ENCODE data around the gene GNPNAT1.
"Not testable (repeated sequence)": the region's sequence is repeated elsewhere in the genome, so short reads cannot be mapped to it uniquely, and the experiment has no call there.

Gene GNPNAT1

DNA sequence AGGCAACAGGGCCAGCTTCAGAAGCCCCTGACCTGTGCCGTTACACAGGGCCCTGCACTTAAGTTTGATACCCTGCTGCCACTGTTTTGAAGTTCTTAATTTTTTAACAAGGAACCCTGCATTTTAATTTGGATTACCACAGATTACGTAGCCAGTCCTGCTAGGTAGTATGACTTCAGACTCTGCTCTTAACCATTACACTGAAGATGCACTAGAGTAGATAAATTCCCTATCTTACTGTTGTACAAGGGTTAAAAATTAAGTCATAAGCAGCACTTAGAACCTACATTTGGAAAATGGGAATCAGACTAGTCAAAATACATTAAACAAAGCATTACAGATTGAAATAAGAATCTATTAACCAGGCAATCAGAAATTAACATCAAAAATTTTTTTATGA lies 2.3 kb downstream of the GNPNAT1 start:
- DNase-seq, result no peak

DNA sequence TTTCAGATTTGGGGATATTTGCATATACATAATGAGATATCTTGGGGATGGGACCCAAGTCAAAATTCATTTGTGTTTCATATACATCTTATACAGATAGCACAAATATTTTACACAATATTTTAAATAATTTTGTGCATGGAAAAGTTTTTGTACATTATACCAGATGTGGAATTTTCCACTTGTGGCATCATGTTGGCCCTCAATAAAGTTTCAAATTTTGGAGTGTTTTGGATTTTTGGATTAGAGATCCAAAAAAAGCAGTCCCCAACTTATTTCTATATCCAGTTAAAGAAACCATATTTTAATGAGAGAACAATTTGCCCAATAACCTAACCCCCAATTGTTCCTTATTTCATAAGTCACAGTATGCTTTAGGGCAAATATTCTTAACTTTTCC lies 4.5 kb downstream of the GNPNAT1 start:
- DNase-seq, result no peak

- no peak for DNase-seq
Measured at GRCh38 chr14:52783206-52783605, 8.2 kb downstream of the GNPNAT1 start.

DNA sequence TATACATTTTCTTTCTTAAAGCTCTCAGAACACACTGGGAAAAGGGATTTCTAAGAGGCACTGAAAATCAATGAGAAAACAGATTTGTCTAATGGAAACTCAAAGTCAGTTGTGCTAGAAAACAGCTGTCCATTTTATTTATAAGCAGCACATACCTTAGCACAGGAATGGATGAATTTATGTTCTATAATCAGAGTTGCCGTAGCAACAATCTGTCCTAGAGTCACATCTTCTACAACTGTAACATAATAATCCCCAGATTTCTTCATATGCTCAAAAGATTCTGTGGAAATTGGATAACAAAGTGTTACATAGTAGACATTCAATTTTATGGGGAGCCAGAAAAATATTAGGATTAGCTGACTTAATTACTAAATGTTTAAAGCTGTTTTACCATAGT lies 9.8 kb downstream of the GNPNAT1 start:
- no peak for DNase-seq

DNA sequence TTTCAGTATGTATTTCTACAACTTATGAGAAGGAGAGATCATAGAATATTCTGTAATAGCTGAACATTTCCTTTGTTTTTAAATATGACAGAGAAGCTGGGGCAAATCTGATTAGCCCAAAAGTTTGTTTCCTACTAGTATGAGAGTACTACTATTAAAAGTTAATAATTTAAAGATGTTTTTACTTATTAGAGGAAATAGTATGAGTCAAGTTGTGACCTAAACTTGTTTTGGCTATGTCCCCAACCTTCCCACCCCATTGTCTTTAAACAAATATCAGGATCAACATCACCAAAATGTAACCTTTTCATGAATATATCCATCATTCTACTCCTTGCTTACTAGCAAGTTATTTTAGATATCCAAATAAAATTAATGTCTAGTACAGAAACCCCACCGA lies 10.5 kb downstream of the GNPNAT1 start:
- no peak for DNase-seq

GRCh38 chr14:52778702-52779101 lies 12.7 kb downstream of the GNPNAT1 start:
- no peak for DNase-seq

DNA sequence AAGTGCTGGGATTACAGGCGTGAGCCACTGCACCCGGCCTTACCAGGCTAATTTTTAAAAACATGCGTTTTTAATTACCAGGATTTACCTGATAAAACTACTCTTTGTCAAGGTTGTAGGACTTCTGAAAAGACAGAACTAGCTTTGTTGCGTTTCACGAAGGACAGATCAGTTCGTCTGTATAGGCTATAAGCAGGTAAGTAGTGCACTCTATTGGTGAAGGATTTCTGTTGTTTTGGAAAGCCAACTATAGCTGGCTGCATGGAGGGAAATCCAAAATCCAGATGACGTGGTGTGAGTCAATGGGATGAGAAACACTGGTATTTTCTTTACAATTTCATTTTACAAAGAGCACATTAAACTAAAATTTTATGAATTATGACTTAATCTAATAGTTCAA lies 14.6 kb downstream of the GNPNAT1 start:
- no peak for DNase-seq

- DNase-seq, result no peak
Measured at GRCh38 chr14:52769887-52770286, 21.5 kb downstream of the GNPNAT1 start.

DNA sequence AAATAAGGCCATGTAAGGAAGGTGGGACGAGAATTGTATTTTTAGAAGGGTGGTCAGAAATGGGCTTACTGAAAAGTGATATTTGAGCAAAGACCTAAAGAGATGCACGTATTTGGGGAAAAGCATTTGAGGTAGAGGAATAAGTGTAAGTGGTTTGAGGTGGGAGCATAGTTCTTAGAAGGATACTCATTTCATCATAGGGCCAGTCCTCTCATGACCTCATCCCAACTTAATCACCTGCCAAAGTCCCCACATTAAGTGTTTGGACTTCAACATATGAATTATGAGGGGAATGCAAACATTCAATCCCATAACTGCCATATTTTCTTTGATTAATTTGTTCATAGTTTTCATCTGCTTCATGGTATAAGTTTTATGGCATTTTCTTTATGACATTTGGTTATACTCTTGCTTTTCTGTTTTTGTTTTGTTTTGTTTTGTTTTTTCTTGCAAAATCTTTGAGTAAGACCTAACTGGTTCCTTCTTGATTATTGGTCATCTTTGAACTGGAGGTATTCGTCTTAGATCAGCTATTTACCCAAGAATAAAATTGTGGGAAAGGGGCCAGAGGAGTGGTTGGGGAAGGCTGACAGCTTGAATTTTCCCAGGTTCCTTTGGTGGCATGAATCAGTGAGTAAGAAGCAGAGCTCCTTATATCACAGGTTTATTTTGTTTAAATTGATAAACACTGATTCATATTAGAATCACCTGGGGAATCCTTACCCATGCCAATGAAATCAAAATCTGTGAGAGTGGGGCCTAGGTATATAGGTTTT lies 24.2 kb downstream of the GNPNAT1 start:
- no peak for DNase-seq

- not testable (repeated sequence) for DNase-seq
Measured at GRCh38 chr14:52762923-52763322, 28.5 kb downstream of the GNPNAT1 start.

DNA sequence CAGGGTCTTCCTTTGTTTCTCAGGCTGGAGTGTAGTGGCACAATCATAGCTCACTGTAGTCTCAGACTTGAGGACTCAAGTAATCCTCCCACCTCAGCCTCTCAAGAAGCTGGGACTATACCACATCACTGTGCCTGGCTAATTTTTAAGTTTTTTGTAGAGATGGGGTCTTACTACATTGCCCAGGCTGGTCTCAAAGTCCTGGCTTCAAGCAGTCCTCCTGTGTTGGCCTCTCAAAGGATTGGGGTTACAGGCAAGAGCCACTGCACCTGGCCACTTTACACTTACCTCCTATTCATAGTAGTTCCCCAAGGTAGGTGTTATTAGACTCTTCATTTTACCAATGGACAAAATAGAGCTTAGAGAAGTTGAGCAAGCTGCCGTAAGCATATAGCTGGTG lies 32.3 kb downstream of the GNPNAT1 start:
- no peak for DNase-seq

- DNase-seq, result no peak
Measured at GRCh38 chr14:52755607-52756316, 35.6 kb downstream of the GNPNAT1 start.

DNA sequence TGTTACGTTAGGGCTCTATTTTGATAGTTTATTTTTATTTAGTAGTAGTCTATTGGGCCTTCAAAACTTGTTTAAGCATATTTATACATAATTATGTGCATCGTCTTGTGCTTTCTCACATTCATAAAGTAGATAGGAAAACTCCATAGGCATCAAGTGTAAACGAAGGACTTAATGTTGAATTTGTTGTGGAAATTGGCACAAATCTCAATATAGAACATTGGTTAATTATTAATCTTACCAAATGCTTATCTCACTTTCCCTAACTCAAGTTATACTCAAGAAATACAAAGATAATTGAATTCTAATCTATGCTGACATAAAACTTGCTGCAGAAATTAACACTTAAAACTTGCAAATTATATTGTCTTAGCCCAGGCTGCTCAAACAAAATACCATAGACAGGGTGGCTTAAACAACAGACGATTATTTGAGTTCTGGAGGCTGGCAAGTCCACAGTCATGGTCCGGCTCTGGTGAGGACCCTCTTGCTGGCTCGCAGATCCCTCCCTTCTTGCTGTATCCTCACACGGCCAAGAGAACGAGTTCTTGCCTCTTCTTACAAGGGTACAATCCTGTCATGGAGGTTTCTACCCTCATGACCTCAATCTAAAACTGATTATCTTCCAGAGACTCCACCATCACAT lies 42.6 kb downstream of the GNPNAT1 start:
- DNase-seq, result no peak

- DNase-seq, result no peak
Measured at GRCh38 chr14:52741865-52742264, 49.5 kb downstream of the GNPNAT1 start.

DNA sequence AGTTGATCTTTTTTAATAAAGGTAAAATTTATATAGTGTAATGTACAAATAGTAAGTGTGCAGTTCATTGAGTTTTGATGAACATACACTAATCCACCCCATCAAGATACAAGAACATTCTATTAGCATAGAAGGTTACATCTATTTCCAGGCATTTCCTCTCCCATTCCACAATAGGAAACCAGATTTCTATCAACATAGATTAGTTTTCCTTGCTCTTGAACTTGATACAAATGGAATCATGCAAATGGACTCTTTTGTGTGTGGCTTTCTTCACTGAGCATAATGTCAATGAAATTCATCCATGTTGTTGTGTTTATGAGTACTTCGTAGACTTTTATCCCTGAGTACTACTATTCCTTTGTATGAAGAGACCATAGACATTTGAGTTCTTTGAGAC lies 50.7 kb downstream of the GNPNAT1 start:
- no peak for DNase-seq

DNA sequence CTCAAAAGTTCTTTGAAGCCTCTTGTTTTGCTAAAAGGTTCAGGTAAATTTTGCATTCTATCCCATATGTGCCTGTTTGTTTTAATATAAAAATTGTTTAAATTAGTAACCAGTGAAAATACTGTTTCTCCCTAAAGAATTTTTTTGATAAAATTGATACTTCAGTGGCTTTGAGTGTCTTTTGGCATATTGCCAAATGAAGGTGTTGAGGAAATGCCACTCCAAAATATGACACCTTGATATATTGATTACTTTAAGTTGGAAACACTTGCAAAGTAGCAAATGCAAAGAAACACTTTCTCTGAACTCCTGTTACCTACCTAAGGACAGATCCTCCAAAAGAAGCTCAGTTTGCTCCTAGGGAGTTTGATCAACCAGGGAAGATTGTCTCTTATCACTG lies 53.0 kb downstream of the GNPNAT1 start:
- DNase-seq, result no peak

DNA sequence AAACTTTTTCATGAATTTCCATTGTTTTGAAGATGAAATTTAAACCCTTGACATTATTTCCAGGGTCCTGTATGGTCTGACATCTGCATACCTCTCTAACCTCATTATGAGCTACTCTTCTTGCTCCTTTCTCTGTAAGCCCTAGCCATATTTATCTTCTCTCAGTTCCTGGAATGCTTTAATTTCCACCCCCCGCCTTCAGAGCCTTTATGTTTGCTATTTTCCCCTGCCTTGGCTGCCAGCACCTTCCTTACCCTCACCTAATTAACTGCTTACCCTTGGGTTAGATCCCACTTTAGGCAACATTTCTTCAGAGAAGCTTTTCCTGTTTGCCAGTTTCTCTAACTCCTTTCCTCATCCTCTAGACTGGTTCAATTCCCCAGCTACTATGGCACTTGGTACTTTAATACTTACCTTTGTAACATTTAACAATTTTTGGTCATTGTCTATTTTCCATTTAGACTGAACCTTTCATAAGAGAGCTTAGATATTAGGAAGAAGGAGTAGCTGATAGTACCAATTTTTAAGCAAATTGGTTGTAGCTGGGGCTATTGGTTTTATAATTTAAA lies 55.4 kb downstream of the GNPNAT1 start:
- DNase-seq, result no peak

- DNase-seq, result no peak
Measured at GRCh38 chr14:52733824-52734223, 57.6 kb downstream of the GNPNAT1 start.

- no peak for DNase-seq
Measured at GRCh38 chr14:52730709-52731111, 60.7 kb downstream of the GNPNAT1 start.

- DNase-seq, result peak; percentile 96
Measured at GRCh38 chr14:52729925-52730708, 61.3 kb downstream of the GNPNAT1 start, which contains the start of gene STYX. Gene STYX, plus strand, starts transcription at chr14:52730166. Its CDS starts 309 bp downstream, at chr14:52730475.

GRCh38 chr14:52729585-52729924 lies 61.9 kb downstream of the GNPNAT1 start:
- DNase-seq, result no peak

GRCh38 chr14:52729035-52729434 lies 62.4 kb downstream of the GNPNAT1 start:
- not testable (repeated sequence) for DNase-seq

DNA sequence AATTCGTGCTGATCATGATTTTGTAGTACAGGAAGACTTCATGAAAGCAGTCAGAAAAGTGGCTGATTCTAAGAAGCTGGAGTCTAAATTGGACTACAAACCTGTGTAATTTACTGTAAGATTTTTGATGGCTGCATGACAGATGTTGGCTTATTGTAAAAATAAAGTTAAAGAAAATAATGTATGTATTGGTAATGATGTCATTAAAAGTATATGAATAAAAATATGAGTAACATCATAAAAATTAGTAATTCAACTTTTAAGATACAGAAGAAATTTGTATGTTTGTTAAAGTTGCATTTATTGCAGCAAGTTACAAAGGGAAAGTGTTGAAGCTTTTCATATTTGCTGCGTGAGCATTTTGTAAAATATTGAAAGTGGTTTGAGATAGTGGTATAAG lies 63.9 kb downstream of the GNPNAT1 start:
- DNase-seq, result not testable (repeated sequence)
